ENCODE data around the gene SUGCT.

The SUGCT gene

GRCh38 chr7:40879941-40880543 lies 745.2 kb downstream of the SUGCT start:
- TF ChIP-seq SUZ12 (IDR thresholded peaks at IDR 0.05; ENCODE audit: extremely low read depth, insufficient read depth, insufficient read length) (no peak), ZNF274 (IDR thresholded peaks at IDR 0.05; ENCODE audit: low read depth, low read length) (no peak), YY1 (IDR thresholded peaks at IDR 0.05; ENCODE audit: insufficient read depth, insufficient read length) (no peak)
- H3K27me3 ChIP-seq (ENCODE audit: insufficient read depth, insufficient read length) = no peaks in the 10 kb centered on the region
- no peaks in the 10 kb centered on the region for H3K4me1 ChIP-seq (ENCODE audit: insufficient read depth, insufficient read length)
- no peaks in the 10 kb centered on the region for H3K9me3 ChIP-seq (ENCODE audit: insufficient read depth, low read length)
- H3K36me3 ChIP-seq (ENCODE audit: insufficient read depth, insufficient read length, low read length) = no peaks in the 10 kb centered on the region
- H3K4me3 ChIP-seq (ENCODE audit: insufficient read length, low read depth) = no peak overlapping the region
- no peak for DNase-seq (ENCODE audit: low read depth, low spot score)
- no peak overlapping the region for H3K9ac ChIP-seq (ENCODE audit: insufficient read length, low read depth)

GRCh38 chr7:40880581-40880980 lies 745.8 kb downstream of the SUGCT start:
- no peak for DNase-seq (ENCODE audit: low read depth, low spot score)
- Histone ChIP-seq H3K9me3 (ENCODE audit: insufficient read depth, low read length) (no peaks in the 10 kb centered on the region), H3K9ac (ENCODE audit: insufficient read length, low read depth) (no peak overlapping the region), H3K4me3 (ENCODE audit: insufficient read length, low read depth) (no peak overlapping the region), H3K4me1 (ENCODE audit: insufficient read depth, insufficient read length) (no peaks in the 10 kb centered on the region), H3K36me3 (ENCODE audit: insufficient read depth, insufficient read length, low read length) (no peaks in the 10 kb centered on the region), H3K27me3 (ENCODE audit: insufficient read depth, insufficient read length) (no peaks in the 10 kb centered on the region)
- no peak for TF ChIP-seq YY1 (IDR thresholded peaks at IDR 0.05; ENCODE audit: insufficient read depth, insufficient read length)
- no peak for TF ChIP-seq SUZ12 (IDR thresholded peaks at IDR 0.05; ENCODE audit: extremely low read depth, insufficient read depth, insufficient read length)
- TF ChIP-seq ZNF274 (IDR thresholded peaks at IDR 0.05; ENCODE audit: low read depth, low read length) = no peak

GRCh38 chr7:40881405-40881926 lies 746.7 kb downstream of the SUGCT start:
- TF ChIP-seq YY1 (IDR thresholded peaks at IDR 0.05; ENCODE audit: insufficient read depth, insufficient read length) = no peak
- no peak overlapping the region for H3K4me3 ChIP-seq (ENCODE audit: insufficient read length, low read depth)
- DNase-seq (ENCODE audit: low read depth, low spot score) = no peak
- no peaks in the 10 kb centered on the region for H3K36me3 ChIP-seq (ENCODE audit: insufficient read depth, insufficient read length, low read length)
- no peak overlapping the region for H3K9ac ChIP-seq (ENCODE audit: insufficient read length, low read depth)
- no peaks in the 10 kb centered on the region for H3K4me1 ChIP-seq (ENCODE audit: insufficient read depth, insufficient read length)
- no peaks in the 10 kb centered on the region for H3K9me3 ChIP-seq (ENCODE audit: insufficient read depth, low read length)
- no peaks in the 10 kb centered on the region for H3K27me3 ChIP-seq (ENCODE audit: insufficient read depth, insufficient read length)

- Histone ChIP-seq H3K9me3 (ENCODE audit: insufficient read depth, low read length) (no peaks in the 10 kb centered on the region), H3K9ac (ENCODE audit: insufficient read length, low read depth) (no peak overlapping the region), H3K4me1 (ENCODE audit: insufficient read depth, insufficient read length) (no peaks in the 10 kb centered on the region), H3K36me3 (ENCODE audit: insufficient read depth, insufficient read length, low read length) (no peaks in the 10 kb centered on the region), H3K4me3 (ENCODE audit: insufficient read length, low read depth) (no peak overlapping the region), H3K27me3 (ENCODE audit: insufficient read depth, insufficient read length) (no peaks in the 10 kb centered on the region)
- DNase-seq (ENCODE audit: low read depth, low spot score) = no peak
- TF ChIP-seq YY1 (IDR thresholded peaks at IDR 0.05; ENCODE audit: insufficient read depth, insufficient read length) = no peak
- TF ChIP-seq ZNF274 (IDR thresholded peaks at IDR 0.05; ENCODE audit: low read depth, low read length) = no peak
- no peak for TF ChIP-seq SUZ12 (IDR thresholded peaks at IDR 0.05; ENCODE audit: extremely low read depth, insufficient read depth, insufficient read length)
Observed at GRCh38 chr7:40882071-40882658, 747.4 kb downstream of the SUGCT start.

GRCh38 chr7:40883826-40884225 lies 749.0 kb downstream of the SUGCT start:
- no peak overlapping the region for H3K9ac ChIP-seq (ENCODE audit: insufficient read length, low read depth)
- no peaks in the 10 kb centered on the region for H3K4me1 ChIP-seq (ENCODE audit: insufficient read depth, insufficient read length)
- no peaks in the 10 kb centered on the region for H3K36me3 ChIP-seq (ENCODE audit: insufficient read depth, insufficient read length, low read length)
- TF ChIP-seq ZNF274 (IDR thresholded peaks at IDR 0.05; ENCODE audit: low read depth, low read length) = no peak
- DNase-seq (ENCODE audit: low read depth, low spot score) = no peak
- H3K9me3 ChIP-seq (ENCODE audit: insufficient read depth, low read length) = no peaks in the 10 kb centered on the region
- H3K4me3 ChIP-seq (ENCODE audit: insufficient read length, low read depth) = no peak overlapping the region
- no peaks in the 10 kb centered on the region for H3K27me3 ChIP-seq (ENCODE audit: insufficient read depth, insufficient read length)

GRCh38 chr7:40884241-40884640 lies 749.4 kb downstream of the SUGCT start:
- no peaks in the 10 kb centered on the region for H3K4me1 ChIP-seq (ENCODE audit: insufficient read depth, insufficient read length)
- TF ChIP-seq ZNF274 (IDR thresholded peaks at IDR 0.05; ENCODE audit: low read depth, low read length) (no peak), YY1 (IDR thresholded peaks at IDR 0.05; ENCODE audit: insufficient read depth, insufficient read length) (no peak), SUZ12 (IDR thresholded peaks at IDR 0.05; ENCODE audit: extremely low read depth, insufficient read depth, insufficient read length) (no peak)
- H3K4me3 ChIP-seq (ENCODE audit: insufficient read length, low read depth) = no peak overlapping the region
- H3K36me3 ChIP-seq (ENCODE audit: insufficient read depth, insufficient read length, low read length) = no peaks in the 10 kb centered on the region
- no peak for DNase-seq (ENCODE audit: low read depth, low spot score)
- H3K9ac ChIP-seq (ENCODE audit: insufficient read length, low read depth) = no peak overlapping the region
- no peaks in the 10 kb centered on the region for H3K27me3 ChIP-seq (ENCODE audit: insufficient read depth, insufficient read length)
- no peaks in the 10 kb centered on the region for H3K9me3 ChIP-seq (ENCODE audit: insufficient read depth, low read length)

GRCh38 chr7:40885503-40885902 lies 750.7 kb downstream of the SUGCT start:
- DNase-seq (ENCODE audit: low read depth, low spot score) = no peak
- H3K9ac ChIP-seq (ENCODE audit: insufficient read length, low read depth) = no peak overlapping the region
- H3K27me3 ChIP-seq (ENCODE audit: insufficient read depth, insufficient read length) = no peaks in the 10 kb centered on the region
- H3K9me3 ChIP-seq (ENCODE audit: insufficient read depth, low read length) = peaks cover 3% of the 10 kb centered on the region; the same call in 1 of the 2 replicates
- no peaks in the 10 kb centered on the region for H3K4me1 ChIP-seq (ENCODE audit: insufficient read depth, insufficient read length)
- no peak overlapping the region for H3K4me3 ChIP-seq (ENCODE audit: insufficient read length, low read depth)
- H3K36me3 ChIP-seq (ENCODE audit: insufficient read depth, insufficient read length, low read length) = no peaks in the 10 kb centered on the region
- no peak for TF ChIP-seq SUZ12 (IDR thresholded peaks at IDR 0.05; ENCODE audit: extremely low read depth, insufficient read depth, insufficient read length)
- no peak for TF ChIP-seq ZNF274 (IDR thresholded peaks at IDR 0.05; ENCODE audit: low read depth, low read length)
- TF ChIP-seq YY1 (IDR thresholded peaks at IDR 0.05; ENCODE audit: insufficient read depth, insufficient read length) = no peak
